ENCODE results near the gene MRPL17. TPM values are rescaled to one million over a fixed set of nuclear protein-coding genes. Genes with fewer than 3 reads are reported as not detected.
A peak's percentile ranks its signal among the peaks of the same experiment; 100 is the strongest.
"Not testable (repeated sequence)": the region's sequence is repeated elsewhere in the genome, so short reads cannot be mapped to it uniquely, and the experiment has no call there.

MRPL17 gene
- total RNA-seq, 1 donor from 2014 or later, result 89.9 TPM

DNA sequence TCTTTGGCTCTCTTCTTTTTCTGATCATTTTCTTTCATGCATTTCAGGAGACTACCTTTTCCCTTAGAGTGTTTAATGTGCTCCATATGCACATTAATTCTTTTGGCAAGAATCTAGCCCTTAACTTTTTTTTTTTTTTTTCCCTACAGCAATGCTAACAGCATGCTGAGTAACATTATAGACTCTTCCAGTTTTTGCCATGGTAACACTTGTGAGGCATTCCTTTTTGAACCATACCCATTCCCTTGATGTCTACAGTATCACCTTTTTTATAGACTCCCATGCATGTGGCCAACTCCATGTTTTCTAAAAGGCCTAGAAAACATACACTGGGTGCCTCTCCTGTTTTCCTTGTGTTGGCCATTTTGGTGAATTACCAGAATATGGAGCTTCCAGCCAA is 2.9 kb upstream of the MRPL17 start:
- Histone ChIP-seq H3K4me1 (ENCODE audit: insufficient read depth, low read length) (peaks cover 16% of the 10 kb centered on the region), H3K4me2 (ENCODE audit: low read length) (no peak overlapping the region), H3K9me3 (ENCODE audit: insufficient read depth, low read depth, low read length) (no peaks in the 10 kb centered on the region), H4K20me1 (ENCODE audit: insufficient read depth, low read length) (peaks cover 19% of the 10 kb centered on the region), H3K4me3 (ENCODE audit: insufficient read depth, low read depth, low read length) (no peak overlapping the region), H2AFZ (ENCODE audit: low read depth, low read length) (no peak overlapping the region), H3K36me3 (ENCODE audit: insufficient read depth, low read length) (peaks cover 7% of the 10 kb centered on the region), H3K9ac (ENCODE audit: low read length) (no peak overlapping the region), H3K79me2 (ENCODE audit: insufficient read depth, low read length) (peaks cover 22% of the 10 kb centered on the region), H3K27me3 (ENCODE audit: insufficient read depth, low read length) (no peaks in the 10 kb centered on the region), H3K27ac (ENCODE audit: low read depth, low read length) (no peak overlapping the region)
- H3K4me3 Mint-ChIP-seq (ENCODE audit: unreplicated experiment), result peak overlapping the region; percentile 46
- peaks cover 7% of the 10 kb centered on the region for H3K4me1 Mint-ChIP-seq (ENCODE audit: low read depth, unreplicated experiment)
- no peaks in the 10 kb centered on the region for H3K36me3 Mint-ChIP-seq (ENCODE audit: low read depth, unreplicated experiment)
- DNase-seq (ENCODE audit: low read depth), result no peak
- H3K27me3 Mint-ChIP-seq (ENCODE audit: low read depth, unreplicated experiment), result no peaks in the 10 kb centered on the region
- H3K9me3 Mint-ChIP-seq (ENCODE audit: unreplicated experiment), result peaks cover 5% of the 10 kb centered on the region
- FAIRE-seq, result no peak
- no peak overlapping the region for H3K27ac Mint-ChIP-seq (ENCODE audit: unreplicated experiment)
- TF ChIP-seq, protein P1, sequence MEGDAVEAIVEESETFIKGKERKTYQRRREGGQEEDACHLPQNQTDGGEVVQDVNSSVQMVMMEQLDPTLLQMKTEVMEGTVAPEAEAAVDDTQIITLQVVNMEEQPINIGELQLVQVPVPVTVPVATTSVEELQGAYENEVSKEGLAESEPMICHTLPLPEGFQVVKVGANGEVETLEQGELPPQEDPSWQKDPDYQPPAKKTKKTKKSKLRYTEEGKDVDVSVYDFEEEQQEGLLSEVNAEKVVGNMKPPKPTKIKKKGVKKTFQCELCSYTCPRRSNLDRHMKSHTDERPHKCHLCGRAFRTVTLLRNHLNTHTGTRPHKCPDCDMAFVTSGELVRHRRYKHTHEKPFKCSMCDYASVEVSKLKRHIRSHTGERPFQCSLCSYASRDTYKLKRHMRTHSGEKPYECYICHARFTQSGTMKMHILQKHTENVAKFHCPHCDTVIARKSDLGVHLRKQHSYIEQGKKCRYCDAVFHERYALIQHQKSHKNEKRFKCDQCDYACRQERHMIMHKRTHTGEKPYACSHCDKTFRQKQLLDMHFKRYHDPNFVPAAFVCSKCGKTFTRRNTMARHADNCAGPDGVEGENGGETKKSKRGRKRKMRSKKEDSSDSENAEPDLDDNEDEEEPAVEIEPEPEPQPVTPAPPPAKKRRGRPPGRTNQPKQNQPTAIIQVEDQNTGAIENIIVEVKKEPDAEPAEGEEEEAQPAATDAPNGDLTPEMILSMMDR (IDR thresholded peaks at IDR 0.05; ENCODE audit: insufficient read depth, low read depth, low read length), result no peak
- no peak for TF ChIP-seq EZH2 (IDR thresholded peaks at IDR 0.05; ENCODE audit: insufficient read depth, low read length)

DNA sequence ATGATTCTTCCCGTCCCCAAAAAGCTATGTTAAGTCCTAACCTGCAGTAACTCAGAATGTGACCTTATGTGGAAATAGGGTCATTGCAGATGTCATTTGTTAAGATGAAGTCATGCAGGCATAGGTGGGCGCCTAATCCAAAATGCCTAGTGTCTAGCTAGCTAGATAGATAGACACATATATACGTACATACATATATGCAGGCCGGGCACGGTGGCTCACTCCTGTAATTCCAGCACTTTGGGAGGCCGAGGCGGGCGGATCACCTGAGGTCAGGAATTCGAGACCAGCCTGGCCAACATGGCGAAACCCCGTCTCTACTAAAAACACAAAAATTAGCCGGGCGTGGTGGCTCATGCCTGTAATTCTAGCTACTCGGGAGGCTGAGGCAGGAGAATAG is 928 bp upstream of the MRPL17 start:
- not testable (repeated sequence) for DNase-seq (ENCODE audit: low read depth); H3K27me3 Mint-ChIP-seq (ENCODE audit: low read depth, unreplicated experiment); H3K9me3 ChIP-seq (ENCODE audit: insufficient read depth, low read depth, low read length); H3K27ac Mint-ChIP-seq (ENCODE audit: unreplicated experiment); H3K36me3 Mint-ChIP-seq (ENCODE audit: low read depth, unreplicated experiment); FAIRE-seq; H3K9me3 Mint-ChIP-seq (ENCODE audit: unreplicated experiment); H3K27me3 ChIP-seq (ENCODE audit: insufficient read depth, low read length); H3K4me1 Mint-ChIP-seq (ENCODE audit: low read depth, unreplicated experiment)
- Histone ChIP-seq H3K4me1 (ENCODE audit: insufficient read depth, low read length) (peaks cover 16% of the 10 kb centered on the region), H4K20me1 (ENCODE audit: insufficient read depth, low read length) (peaks cover 26% of the 10 kb centered on the region), H3K9ac (ENCODE audit: low read length) (peak overlapping the region; percentile 93), H3K79me2 (ENCODE audit: insufficient read depth, low read length) (peaks cover 32% of the 10 kb centered on the region), H3K27ac (ENCODE audit: low read depth, low read length) (peak overlapping the region; percentile 68), H3K4me2 (ENCODE audit: low read length) (peak overlapping the region; percentile 80), H3K4me3 (ENCODE audit: insufficient read depth, low read depth, low read length) (peak overlapping the region; percentile 95), H2AFZ (ENCODE audit: low read depth, low read length) (peak overlapping the region; percentile 77), H3K36me3 (ENCODE audit: insufficient read depth, low read length) (peaks cover 19% of the 10 kb centered on the region)
- peak overlapping the region; percentile 47 for H3K4me3 Mint-ChIP-seq (ENCODE audit: unreplicated experiment)

DNA sequence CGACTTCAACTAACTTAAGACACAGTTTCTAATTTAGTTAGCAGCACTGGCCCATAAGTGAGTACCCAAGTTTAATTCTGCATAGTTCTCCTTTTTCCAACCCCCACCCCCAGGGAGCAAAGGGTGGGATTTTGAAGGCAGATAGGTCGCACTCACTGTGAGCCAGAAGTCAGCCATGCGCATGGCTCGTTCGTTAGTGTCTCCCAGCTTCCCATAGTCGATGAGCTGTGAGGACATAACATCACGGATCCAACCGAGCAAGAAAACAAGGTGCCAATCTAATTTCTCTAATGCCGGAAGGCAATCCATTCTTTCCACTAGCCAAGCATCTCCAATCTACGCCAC is 577 bp downstream of the MRPL17 start:
- H3K36me3 Mint-ChIP-seq (ENCODE audit: low read depth, unreplicated experiment), result peaks cover 5% of the 10 kb centered on the region
- no peaks in the 10 kb centered on the region for H3K9me3 Mint-ChIP-seq (ENCODE audit: unreplicated experiment)
- DNase-seq (ENCODE audit: low read depth) (peak; percentile 13), FAIRE-seq (no peak)
- no peaks in the 10 kb centered on the region for H3K27me3 Mint-ChIP-seq (ENCODE audit: low read depth, unreplicated experiment)
- Histone ChIP-seq H3K9ac (ENCODE audit: low read length) (peak overlapping the region; percentile 93), H3K4me2 (ENCODE audit: low read length) (peak overlapping the region; percentile 98), H3K27ac (ENCODE audit: low read depth, low read length) (peak overlapping the region; percentile 79), H3K9me3 (ENCODE audit: insufficient read depth, low read depth, low read length) (no peaks in the 10 kb centered on the region), H4K20me1 (ENCODE audit: insufficient read depth, low read length) (peaks cover 26% of the 10 kb centered on the region), H3K27me3 (ENCODE audit: insufficient read depth, low read length) (no peaks in the 10 kb centered on the region), H3K4me3 (ENCODE audit: insufficient read depth, low read depth, low read length) (peak overlapping the region; percentile 95), H2AFZ (ENCODE audit: low read depth, low read length) (peak overlapping the region; percentile 99), H3K36me3 (ENCODE audit: insufficient read depth, low read length) (peaks cover 19% of the 10 kb centered on the region), H3K79me2 (ENCODE audit: insufficient read depth, low read length) (peaks cover 32% of the 10 kb centered on the region), H3K4me1 (ENCODE audit: insufficient read depth, low read length) (peaks cover 16% of the 10 kb centered on the region)
- H3K27ac Mint-ChIP-seq (ENCODE audit: unreplicated experiment), result peak overlapping the region; percentile 100
- TF ChIP-seq, protein P1 (IDR thresholded peaks at IDR 0.05; ENCODE audit: insufficient read depth, low read depth, low read length), result no peak
- TF ChIP-seq EZH2 (IDR thresholded peaks at IDR 0.05; ENCODE audit: insufficient read depth, low read length), result no peak
- peaks cover 7% of the 10 kb centered on the region for H3K4me1 Mint-ChIP-seq (ENCODE audit: low read depth, unreplicated experiment)
- H3K4me3 Mint-ChIP-seq (ENCODE audit: unreplicated experiment), result peak overlapping the region; percentile 99

All from astrocyte (in vitro differentiated cells and primary cell).